GM19239 (cell line): ENCODE results near the gene TBC1D3I.
"Not testable (repeated sequence)": the region's sequence is repeated elsewhere in the genome, so short reads cannot be mapped to it uniquely, and the experiment has no call there.

Experiments
- DNase-seq: peaks from one replicate; pipeline ENCODE4 v3.0.0; 2011; ENCODE audit warnings: low spot score; ENCODE audit not compliant: insufficient read length
- FAIRE-seq: peaks from 2 replicates; lab custom pipeline; 2011; peaks lifted over from hg19 to GRCh38; lab: Jason Lieb, UNC

The TBC1D3I gene

DNA sequence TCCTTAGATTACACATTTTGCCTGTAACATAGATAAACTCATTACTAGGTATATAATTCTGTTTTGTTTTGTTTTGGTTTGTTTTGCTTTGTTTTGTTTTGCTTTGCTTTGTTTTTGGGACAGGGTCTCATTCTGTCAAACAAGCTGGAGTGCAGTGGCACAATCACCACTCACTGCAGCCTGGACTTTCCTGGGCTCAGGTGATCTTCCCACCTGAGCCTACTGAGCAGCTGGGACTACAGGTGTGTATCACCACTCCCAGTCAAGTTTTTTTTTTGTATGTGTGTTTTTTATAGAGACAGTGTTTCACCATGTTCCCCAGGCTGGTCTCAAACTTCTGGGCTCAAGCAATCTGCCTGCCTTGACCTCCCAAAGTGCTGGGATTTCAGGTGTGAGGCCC, 54.8 kb downstream of the TBC1D3I start:
- FAIRE-seq = no peak
- DNase-seq = no peak

DNA sequence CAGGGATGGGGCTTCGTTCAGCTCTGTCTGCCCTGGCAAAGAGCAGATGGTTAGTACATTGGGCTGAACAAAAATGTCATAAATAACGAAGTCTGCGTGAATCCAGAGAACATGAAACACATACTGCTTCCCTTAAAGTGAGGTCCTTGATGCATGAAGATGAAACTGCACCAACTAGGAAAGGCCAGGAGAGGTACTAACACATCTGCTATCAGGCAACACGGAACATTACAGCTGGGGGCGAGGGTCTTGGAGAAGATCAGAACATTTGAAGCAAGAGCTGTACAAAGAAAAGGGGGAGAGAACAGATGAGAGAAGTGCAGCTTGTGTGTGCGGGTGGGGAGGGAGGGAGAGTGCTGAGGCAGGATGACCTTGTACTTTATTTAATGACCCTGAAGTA, 57.0 kb downstream of the TBC1D3I start:
- FAIRE-seq, DNase-seq: not testable (repeated sequence)

DNA sequence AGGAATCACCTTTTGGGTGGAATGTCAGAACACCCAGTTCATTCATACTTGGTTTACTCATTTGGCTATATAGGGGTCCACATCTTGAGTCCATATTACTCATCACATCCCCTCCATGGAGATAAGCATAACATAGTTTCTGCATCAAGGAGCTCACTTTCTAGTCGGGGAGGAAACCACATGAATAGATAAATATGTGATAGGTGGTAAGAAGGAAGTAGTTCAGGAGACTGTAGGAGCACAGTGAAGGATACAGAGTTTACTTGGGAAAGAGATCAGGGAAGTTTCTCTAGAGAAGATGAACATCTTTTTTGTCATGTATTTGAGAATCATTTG, 57.9 kb downstream of the TBC1D3I start:
- not testable (repeated sequence) for FAIRE-seq

DNA sequence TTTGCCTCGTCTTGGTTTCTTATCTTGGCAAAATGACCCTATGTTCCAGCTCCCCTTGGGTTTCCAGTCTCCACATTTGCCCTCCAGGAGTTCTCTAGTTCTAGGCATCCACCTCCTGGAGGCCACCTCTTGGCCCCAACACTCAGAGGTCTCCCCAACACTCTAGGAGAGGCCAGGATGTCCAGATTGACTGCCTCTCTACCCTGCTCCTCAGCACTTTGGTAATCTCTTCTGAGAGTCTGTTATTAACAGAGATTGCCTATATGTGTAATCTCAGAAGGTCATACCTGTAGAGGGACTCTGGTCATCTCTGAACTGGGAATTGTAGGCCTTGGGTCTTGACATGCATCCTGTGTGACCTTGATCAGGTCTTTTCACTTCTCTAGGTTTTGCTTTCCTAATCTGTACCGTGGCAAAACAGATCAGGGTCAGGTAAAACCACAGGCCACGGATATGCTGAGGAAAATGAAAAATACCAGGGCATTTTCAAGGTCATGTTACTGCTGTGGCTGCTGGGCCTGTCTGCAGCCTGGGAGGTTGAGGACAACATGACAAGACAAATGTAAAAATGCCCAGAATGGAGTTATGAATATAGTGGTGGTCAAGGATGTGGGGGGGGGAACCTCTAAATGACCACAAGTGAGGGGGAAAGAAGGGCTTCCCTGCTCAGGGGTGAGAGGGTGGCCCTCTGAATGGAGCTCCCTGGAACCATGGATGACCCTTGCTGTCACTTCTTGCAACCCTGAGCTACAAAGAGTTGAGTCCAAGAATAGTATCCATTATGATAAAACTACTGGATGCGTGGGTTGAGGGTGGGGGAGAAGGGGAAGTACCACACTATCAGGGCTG, 58.5 kb downstream of the TBC1D3I start:
- DNase-seq (no peak), FAIRE-seq (no peak)

More for the DNA sequence above, 57.9 kb downstream of the TBC1D3I start:
- not testable (repeated sequence) for DNase-seq

DNA sequence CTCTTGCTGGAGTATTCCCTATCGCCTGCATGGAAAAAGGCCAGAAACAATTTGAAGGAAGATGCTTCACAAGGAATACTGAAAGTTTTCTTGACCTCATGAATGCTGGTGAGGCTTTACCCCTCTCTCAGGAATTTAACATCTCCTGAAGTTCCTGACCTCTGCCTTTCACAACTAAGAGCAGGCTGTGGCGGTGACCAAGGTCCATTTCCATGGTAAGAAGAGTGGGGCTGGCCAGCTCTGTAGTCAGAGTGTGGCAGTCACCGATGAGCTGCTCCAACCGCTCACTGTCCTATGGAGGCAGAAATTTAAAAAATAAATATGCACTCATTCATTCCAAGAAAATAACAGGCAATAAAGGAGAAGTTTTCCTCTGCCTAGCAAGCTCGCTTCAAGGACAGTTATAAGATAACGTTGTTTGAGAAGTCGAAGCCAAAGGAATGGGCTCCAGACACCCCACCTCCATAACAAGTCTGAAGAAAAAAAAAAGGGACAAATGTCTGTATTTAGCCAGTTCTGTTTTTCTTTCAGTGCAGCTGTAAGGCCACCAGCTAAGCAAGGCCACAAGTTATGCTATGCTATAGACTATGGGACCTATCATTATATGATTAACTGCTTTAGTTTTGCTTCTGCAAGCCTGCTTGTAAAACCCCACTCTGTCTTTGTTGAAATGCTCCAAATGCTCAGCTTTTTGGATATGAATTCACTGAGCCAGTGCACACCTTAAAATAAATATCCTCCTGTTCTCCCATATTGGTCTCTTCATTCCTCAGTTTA, 59.5 kb downstream of the TBC1D3I start:
- DNase-seq (no peak), FAIRE-seq (no peak)
